Osteocyte (in vitro differentiated cells): ENCODE data around the gene VAPA. TPM values are rescaled to one million over a fixed set of nuclear protein-coding genes. Genes with fewer than 3 reads are reported as not detected.

Source experiments
- DNase-seq: peaks from one replicate; pipeline ENCODE4 v3.0.0; 2021; ENCODE audit warnings: mixed read lengths; ENCODE audit not compliant: unreplicated experiment; ENCODE audit errors: extremely low spot score
- H3K27ac Mint-ChIP-seq: one replicate; pipeline ENCODE4 v1.8.0; 2021; ENCODE audit warnings: mild to moderate bottlenecking, mixed read lengths; ENCODE audit not compliant: unreplicated experiment
- H3K27me3 Mint-ChIP-seq: one replicate; pipeline ENCODE4 v1.8.0; 2021; ENCODE audit warnings: mixed read lengths; ENCODE audit not compliant: unreplicated experiment
- H3K36me3 Mint-ChIP-seq: one replicate; pipeline ENCODE4 v1.8.0; 2021; ENCODE audit warnings: mixed read lengths; ENCODE audit not compliant: unreplicated experiment
- H3K4me1 Mint-ChIP-seq: one replicate; pipeline ENCODE4 v1.8.0; 2021; ENCODE audit warnings: mixed read lengths; ENCODE audit not compliant: unreplicated experiment
- H3K4me3 Mint-ChIP-seq: one replicate; pipeline ENCODE4 v1.8.0; 2021; ENCODE audit warnings: mild to moderate bottlenecking, moderate library complexity, mixed read lengths; ENCODE audit not compliant: unreplicated experiment
- H3K9me3 Mint-ChIP-seq: one replicate; pipeline ENCODE4 v1.8.0; 2021; ENCODE audit warnings: mixed read lengths; ENCODE audit not compliant: unreplicated experiment
- total RNA-seq: library from RNA; stranded (reverse); gene quantifications from 2 replicates; pipeline ENCODE4 v1.2.1, GENCODE V29; 2021
- TF ChIP-seq, protein P1 (sequence below): fragments of 200-600 bp; sonication (generic); IDR thresholded peaks from 2 replicates; pipeline ENCODE4 v1.5.0; 2021; ENCODE audit warnings: antibody characterized with exemption, mild to moderate bottlenecking, moderate library complexity

Gene VAPA
- total RNA-seq, 1 donor from 2014 or later = 157 TPM

DNA sequence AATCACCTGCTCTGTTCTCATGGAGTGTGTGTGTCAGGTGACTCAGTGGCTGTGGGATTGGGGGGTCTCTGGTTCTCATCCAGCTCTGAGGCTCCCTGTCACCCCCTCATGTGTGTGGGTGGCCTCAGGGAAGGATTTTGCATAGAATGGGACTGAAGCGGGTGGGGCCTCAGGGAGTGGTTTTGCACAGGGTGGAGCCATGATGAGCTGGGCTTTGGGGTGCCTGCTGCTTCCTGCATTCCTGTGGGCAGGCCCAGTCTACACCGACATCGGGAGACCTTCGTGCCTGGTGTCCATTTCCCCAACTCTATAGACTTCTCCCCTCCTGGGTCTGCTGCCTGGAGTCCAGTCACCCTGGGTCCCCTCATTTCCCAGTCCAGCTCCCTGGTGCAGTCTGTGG is 59.7 kb downstream of the VAPA start:
- Mint-ChIP-seq H3K27ac (no peak overlapping the region), H3K27me3 (peaks cover 2% of the 10 kb centered on the region), H3K4me3 (no peak overlapping the region), H3K4me1 (peaks cover 4% of the 10 kb centered on the region), H3K9me3 (peaks cover 20% of the 10 kb centered on the region), H3K36me3 (peaks cover 10% of the 10 kb centered on the region)
- TF ChIP-seq, protein P1, sequence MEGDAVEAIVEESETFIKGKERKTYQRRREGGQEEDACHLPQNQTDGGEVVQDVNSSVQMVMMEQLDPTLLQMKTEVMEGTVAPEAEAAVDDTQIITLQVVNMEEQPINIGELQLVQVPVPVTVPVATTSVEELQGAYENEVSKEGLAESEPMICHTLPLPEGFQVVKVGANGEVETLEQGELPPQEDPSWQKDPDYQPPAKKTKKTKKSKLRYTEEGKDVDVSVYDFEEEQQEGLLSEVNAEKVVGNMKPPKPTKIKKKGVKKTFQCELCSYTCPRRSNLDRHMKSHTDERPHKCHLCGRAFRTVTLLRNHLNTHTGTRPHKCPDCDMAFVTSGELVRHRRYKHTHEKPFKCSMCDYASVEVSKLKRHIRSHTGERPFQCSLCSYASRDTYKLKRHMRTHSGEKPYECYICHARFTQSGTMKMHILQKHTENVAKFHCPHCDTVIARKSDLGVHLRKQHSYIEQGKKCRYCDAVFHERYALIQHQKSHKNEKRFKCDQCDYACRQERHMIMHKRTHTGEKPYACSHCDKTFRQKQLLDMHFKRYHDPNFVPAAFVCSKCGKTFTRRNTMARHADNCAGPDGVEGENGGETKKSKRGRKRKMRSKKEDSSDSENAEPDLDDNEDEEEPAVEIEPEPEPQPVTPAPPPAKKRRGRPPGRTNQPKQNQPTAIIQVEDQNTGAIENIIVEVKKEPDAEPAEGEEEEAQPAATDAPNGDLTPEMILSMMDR = no peak
- no peak for DNase-seq

DNA sequence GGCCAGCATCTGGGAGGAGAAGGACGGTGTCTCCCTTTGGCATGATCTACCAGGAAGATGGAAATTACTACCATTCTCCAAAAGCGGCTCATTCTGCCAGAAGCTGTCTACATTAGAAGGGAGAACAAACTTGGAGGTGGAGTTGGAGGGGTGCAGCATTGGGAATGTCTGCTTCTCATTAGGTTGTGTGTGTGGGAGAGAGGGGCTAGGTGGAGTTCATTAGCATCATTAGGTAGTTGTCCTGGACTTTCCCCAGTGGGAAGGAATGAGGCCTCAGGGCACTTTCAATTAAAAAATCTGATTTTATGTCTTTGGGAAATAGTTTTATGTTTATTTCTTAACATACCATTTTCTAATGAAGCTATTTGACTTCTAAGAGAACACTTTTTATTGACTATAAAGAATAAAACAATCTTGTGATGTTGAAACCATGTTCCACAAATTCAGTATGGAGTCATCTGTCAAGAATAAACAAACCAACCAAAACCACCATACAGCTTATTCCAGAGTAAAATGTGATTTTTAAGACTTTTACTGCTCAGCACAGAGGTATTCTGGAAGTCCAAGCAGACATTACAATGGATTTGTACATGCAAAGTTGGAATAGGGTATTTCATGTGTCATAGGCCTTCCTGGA is 60.6 kb downstream of the VAPA start:
- Mint-ChIP-seq H3K27me3 (peaks cover 12% of the 10 kb centered on the region), H3K27ac (no peak overlapping the region), H3K4me1 (peaks cover 4% of the 10 kb centered on the region), H3K36me3 (peaks cover 10% of the 10 kb centered on the region), H3K4me3 (no peak overlapping the region), H3K9me3 (peaks cover 20% of the 10 kb centered on the region)
- no peak for DNase-seq
- TF ChIP-seq, protein P1 = no peak

- H3K4me3 Mint-ChIP-seq = no peak overlapping the region
- peaks cover 21% of the 10 kb centered on the region for H3K27me3 Mint-ChIP-seq
- DNase-seq = no peak
- peaks cover 10% of the 10 kb centered on the region for H3K36me3 Mint-ChIP-seq
- H3K9me3 Mint-ChIP-seq = peaks cover 20% of the 10 kb centered on the region
- TF ChIP-seq, protein P1 = no peak
- H3K27ac Mint-ChIP-seq = no peak overlapping the region
- H3K4me1 Mint-ChIP-seq = no peaks in the 10 kb centered on the region
Observed at GRCh38 chr18:9975658-9976057, 61.8 kb downstream of the VAPA start.

DNA sequence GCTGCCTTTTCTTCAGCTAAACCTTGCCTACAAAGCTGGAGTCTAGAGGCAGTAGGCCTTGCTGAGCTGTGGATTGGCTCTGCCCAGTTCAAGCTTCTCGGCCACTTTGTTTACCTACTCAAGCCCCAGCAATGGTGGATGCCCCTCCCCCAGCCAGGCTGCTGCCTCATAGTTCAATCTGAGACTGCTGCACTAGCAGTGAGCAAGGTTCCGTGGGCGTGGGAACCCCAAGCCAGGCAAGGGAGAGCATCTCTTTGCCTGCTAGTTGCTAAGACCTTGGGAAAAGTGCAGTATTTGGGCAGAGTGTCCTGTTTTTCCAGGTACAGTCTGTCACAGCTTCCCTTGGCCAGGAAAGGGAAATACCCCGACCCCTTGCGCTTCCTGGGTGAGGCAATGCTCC is 68.9 kb downstream of the VAPA start:
- Mint-ChIP-seq H3K4me1 (no peaks in the 10 kb centered on the region), H3K27me3 (peaks cover 27% of the 10 kb centered on the region), H3K4me3 (no peak overlapping the region), H3K36me3 (no peaks in the 10 kb centered on the region), H3K9me3 (peaks cover 6% of the 10 kb centered on the region), H3K27ac (no peak overlapping the region)
- TF ChIP-seq, protein P1 = no peak
- DNase-seq = no peak

DNA sequence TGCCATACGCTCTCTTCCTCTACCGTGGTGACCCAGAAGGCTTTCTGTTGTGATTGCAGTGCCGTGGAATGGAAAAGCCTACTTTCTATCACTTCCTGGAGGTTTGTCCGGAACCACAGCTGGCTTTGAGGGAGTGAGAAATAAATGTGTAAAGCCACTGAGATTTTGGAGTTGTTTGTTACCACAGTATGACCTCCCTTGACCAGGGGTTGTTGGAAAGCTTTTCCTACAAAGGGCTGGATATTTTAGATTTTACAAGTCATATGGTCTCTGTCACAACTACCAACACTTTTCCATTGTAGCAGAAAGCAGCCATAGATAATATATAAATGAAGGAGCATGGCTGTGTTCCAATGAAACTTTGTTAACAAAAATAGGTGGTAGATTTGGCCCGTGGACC is 70.3 kb downstream of the VAPA start:
- H3K4me1 Mint-ChIP-seq = no peaks in the 10 kb centered on the region
- no peak overlapping the region for H3K27ac Mint-ChIP-seq
- DNase-seq = no peak
- no peaks in the 10 kb centered on the region for H3K36me3 Mint-ChIP-seq
- no peak overlapping the region for H3K4me3 Mint-ChIP-seq
- H3K27me3 Mint-ChIP-seq = peaks cover 19% of the 10 kb centered on the region
- TF ChIP-seq, protein P1 = no peak
- H3K9me3 Mint-ChIP-seq = peaks cover 6% of the 10 kb centered on the region
